ENCODE results near the gene KCNN3.

KCNN3 gene

GRCh38 chr1:154747380-154747739 is 122.7 kb downstream of the KCNN3 start:
- TF ChIP-seq, protein P1, sequence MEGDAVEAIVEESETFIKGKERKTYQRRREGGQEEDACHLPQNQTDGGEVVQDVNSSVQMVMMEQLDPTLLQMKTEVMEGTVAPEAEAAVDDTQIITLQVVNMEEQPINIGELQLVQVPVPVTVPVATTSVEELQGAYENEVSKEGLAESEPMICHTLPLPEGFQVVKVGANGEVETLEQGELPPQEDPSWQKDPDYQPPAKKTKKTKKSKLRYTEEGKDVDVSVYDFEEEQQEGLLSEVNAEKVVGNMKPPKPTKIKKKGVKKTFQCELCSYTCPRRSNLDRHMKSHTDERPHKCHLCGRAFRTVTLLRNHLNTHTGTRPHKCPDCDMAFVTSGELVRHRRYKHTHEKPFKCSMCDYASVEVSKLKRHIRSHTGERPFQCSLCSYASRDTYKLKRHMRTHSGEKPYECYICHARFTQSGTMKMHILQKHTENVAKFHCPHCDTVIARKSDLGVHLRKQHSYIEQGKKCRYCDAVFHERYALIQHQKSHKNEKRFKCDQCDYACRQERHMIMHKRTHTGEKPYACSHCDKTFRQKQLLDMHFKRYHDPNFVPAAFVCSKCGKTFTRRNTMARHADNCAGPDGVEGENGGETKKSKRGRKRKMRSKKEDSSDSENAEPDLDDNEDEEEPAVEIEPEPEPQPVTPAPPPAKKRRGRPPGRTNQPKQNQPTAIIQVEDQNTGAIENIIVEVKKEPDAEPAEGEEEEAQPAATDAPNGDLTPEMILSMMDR (conservative IDR thresholded peaks at IDR 0.05): no peak
- TF ChIP-seq ZFX (IDR thresholded peaks at IDR 0.05): no peak
- H3K27ac ChIP-seq: no peak overlapping the region

GRCh38 chr1:154746622-154747299 is 123.3 kb downstream of the KCNN3 start:
- no peak for TF ChIP-seq ZFX (IDR thresholded peaks at IDR 0.05)
- TF ChIP-seq, protein P1 (conservative IDR thresholded peaks at IDR 0.05): no peak
- H3K27ac ChIP-seq: no peak overlapping the region

DNA sequence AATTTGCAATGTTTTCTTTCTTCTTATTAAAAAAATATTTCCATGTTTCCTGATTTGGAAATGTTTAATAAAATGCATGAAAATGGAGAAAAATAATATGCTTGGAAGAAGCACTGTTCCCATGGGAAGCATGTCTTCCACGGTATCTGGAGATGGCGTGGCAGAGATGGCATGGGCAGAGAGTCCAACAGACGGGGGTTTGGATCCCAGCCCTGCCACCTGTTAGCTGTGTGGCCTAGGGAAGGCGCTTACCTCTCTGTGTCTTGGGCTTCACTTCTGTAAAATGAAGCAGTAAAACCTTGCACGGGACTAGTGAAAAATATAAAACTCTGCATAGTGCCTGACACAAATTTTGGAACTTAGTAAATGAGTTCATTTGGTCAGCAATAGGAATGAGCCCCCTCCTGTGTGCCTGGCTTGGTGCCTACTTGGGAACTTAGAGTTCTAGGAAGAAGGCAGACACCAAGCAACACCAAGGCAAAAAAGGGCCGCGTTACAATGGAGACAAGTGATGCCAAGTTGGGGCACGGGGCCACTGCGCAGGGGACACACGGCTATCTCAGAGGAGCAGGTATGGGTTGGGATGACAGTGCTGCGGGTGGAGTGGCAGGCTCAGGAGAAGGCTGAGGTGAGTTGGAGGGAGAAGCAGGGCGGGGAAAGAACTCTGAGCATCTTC is 124.2 kb downstream of the KCNN3 start:
- no peak overlapping the region for H3K27ac ChIP-seq
- TF ChIP-seq, protein P1 (conservative IDR thresholded peaks at IDR 0.05): no peak
- TF ChIP-seq ZFX (IDR thresholded peaks at IDR 0.05): no peak

DNA sequence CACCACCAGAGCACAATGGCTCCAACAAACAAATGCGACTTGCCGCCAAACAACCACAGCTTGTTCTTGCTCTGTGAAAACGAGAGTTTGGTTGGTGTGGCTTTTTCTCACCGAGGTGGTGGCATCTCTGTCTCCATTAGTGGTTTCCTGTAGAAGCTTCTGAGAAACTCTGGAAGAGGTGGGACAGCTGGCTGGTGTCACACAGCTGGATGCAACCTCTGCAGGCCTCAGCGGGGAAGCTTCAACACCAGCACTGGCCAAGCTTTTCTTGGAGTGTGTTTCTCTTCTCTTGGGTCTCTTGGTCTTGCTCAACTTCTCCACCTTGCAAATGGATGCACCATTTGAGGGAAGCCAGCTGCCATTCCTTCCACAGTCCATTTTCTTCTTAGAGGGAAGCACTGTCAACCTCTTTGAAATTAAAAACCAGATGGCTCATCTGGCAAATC is 124.8 kb downstream of the KCNN3 start:
- TF ChIP-seq, protein P1 (conservative IDR thresholded peaks at IDR 0.05): no peak
- no peak for TF ChIP-seq ZFX (IDR thresholded peaks at IDR 0.05)
- H3K27ac ChIP-seq: no peak overlapping the region

DNA sequence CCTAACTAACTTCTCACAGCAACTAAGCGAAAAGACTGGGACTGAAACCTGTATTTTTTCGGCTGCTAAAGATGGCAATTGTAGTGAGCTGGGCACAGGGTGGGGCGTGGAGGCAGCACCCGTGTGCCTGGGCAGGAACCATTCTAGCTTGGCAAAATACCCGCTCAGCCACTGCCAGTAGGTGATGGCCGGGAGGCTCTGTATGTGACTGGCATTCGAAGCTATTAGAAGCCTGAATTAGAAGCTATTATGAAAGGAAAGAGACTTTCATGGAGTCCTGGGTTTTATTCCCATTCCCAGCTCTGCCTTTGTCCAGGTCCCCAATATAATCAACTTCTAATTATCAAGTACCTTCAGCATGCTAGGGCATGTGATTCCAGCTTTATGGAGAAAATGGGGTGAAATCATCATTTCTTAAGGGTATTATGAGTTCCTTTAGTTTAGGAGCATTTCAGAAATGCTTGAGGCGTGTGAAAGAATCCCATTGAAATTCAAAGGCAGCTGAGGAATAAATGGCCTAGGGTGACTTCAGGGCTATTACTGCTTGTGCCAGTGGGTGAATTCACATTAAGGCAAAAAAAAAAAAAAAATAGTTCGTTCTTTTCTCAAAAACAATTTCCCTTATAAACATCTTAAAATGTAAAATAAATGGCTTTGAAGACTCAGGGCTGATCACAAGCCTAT is 125.6 kb downstream of the KCNN3 start:
- TF ChIP-seq ZFX (IDR thresholded peaks at IDR 0.05): no peak
- TF ChIP-seq, protein P1 (conservative IDR thresholded peaks at IDR 0.05): no peak
- H3K27ac ChIP-seq: no peak overlapping the region

GRCh38 chr1:154743526-154744036 is 126.5 kb downstream of the KCNN3 start:
- TF ChIP-seq, protein P1 (conservative IDR thresholded peaks at IDR 0.05): no peak
- TF ChIP-seq ZFX (IDR thresholded peaks at IDR 0.05): no peak
- H3K27ac ChIP-seq: no peak overlapping the region

DNA sequence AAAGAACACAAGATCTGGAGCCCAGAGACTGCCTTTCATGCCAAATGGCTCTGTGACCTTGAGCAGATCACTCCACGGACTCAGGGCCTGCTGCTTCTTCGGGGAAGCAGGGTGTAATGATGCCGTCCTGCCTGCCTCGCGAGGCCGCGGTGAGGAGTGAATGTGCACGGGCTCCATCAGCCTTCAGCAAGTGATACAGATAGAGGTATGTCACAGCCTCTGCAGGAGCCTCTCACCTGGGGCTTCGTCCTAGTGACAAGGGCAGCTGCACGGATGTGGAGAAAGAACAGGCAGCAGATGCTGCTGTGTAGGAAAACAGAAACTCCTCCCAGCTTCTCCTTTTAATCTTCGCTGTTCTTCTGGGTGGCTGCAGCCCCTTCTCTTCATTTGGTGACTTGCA is 127.5 kb downstream of the KCNN3 start:
- TF ChIP-seq, protein P1 (conservative IDR thresholded peaks at IDR 0.05): no peak
- no peak for TF ChIP-seq ZFX (IDR thresholded peaks at IDR 0.05)
- H3K27ac ChIP-seq: no peak overlapping the region
